Thyroid gland (tissue), 4 donors: ENCODE data around the gene KIRREL3. TPM values are rescaled to one million over a fixed set of nuclear protein-coding genes. Genes with fewer than 3 reads are reported as not detected.

Source experiments
- DNase-seq, 2 donors: peaks; one replicate each; pipeline ENCODE4 v3.0.0-alpha.2; 2019
- H3K27ac ChIP-seq, 3 donors: fragments of 200-600 bp; sonication (generic); 1 replicate in 2 of 3; 2 replicates in 1 of 3; pipeline ENCODE4 v1.5.1; 2016 to 2019; ENCODE audit warnings: mild to moderate bottlenecking in 1 of 3, moderate library complexity in 1 of 3
- H3K27me3 ChIP-seq: fragments of 200-600 bp; sonication (generic); one replicate; pipeline ENCODE4 v1.5.1; 2019
- H3K36me3 ChIP-seq, 2 donors: fragments of 200-600 bp; sonication (generic); one replicate each; pipeline ENCODE4 v1.5.1; 2016 to 2019
- H3K4me1 ChIP-seq, 2 donors: fragments of 200-600 bp; sonication (generic); one replicate each; pipeline ENCODE4 v1.5.1; 2017 to 2019
- H3K4me3 ChIP-seq, 3 donors: fragments of 200-600 bp; sonication (generic); replicated peaks in 1 of 3; 1 replicate in 2 of 3; 2 replicates in 1 of 3; pipeline ENCODE4 v1.5.1; 2016; ENCODE audit warnings: mild to moderate bottlenecking in 1 of 3
- H3K9me3 ChIP-seq: fragments of 200-600 bp; sonication (generic); one replicate; pipeline ENCODE4 v1.5.1; 2017
- POLR2A ChIP-seq, 2 donors: fragments of 450-650 bp; IDR thresholded peaks; one replicate each; pipeline ENCODE4 v1.6.1; 2017; ENCODE audit warnings: antibody characterized with exemption in 2 of 2, mild to moderate bottlenecking in 2 of 2, moderate library complexity in 1 of 2
- WGBS, 2 donors: methylation state at CpG; one replicate each; pipeline ENCODE4 v1.1.5; 2017; 5-methylcytosine and 5-hydroxymethylcytosine counted together
- intact Hi-C: fragments of 100-400 bp; cut with DNase I; formaldehyde crosslinking; loops from one replicate; pipeline ENCODE4 v1.15.1; 2023
- total RNA-seq, 4 donors: library from RNA; depleted of rRNA; stranded (reverse); fragments of >200 nt; gene quantifications; one replicate each; pipeline ENCODE4 v1.2.3, GENCODE V29; 2016
- TF ChIP-seq, protein P1 (sequence below), 6 experiments: fragments of 200-600 bp in 3 of 6; fragments of 450-650 bp in 3 of 6; sonication (generic) in 3 of 6; IDR thresholded peaks; one replicate each; pipeline ENCODE4 v1.5.1; 2016 to 2019; ENCODE audit warnings: antibody characterized with exemption in 6 of 6, mild to moderate bottlenecking in 2 of 6, inconsistent platforms in 1 of 6, moderate library complexity in 1 of 6

The KIRREL3 gene
- total RNA-seq, 4 donors from 2014 or later: 0.78 TPM; not detected in 3

- WGBS, 2 donors: 39 to 65% methylated on average over 2 of the region's 2 CpGs
- H3K27ac ChIP-seq: no peak overlapping the region
- intact Hi-C loops: no loop called here
- H3K9me3 ChIP-seq: no peaks in the 10 kb centered on the region
- H3K4me1 ChIP-seq: no peaks in the 10 kb centered on the region
- H3K36me3 ChIP-seq: no peaks in the 10 kb centered on the region
- no peak overlapping the region for H3K4me3 ChIP-seq
- no peaks in the 10 kb centered on the region for H3K27me3 ChIP-seq
- no peak for TF ChIP-seq POLR2A (IDR thresholded peaks at IDR 0.05)
- TF ChIP-seq, protein P1, sequence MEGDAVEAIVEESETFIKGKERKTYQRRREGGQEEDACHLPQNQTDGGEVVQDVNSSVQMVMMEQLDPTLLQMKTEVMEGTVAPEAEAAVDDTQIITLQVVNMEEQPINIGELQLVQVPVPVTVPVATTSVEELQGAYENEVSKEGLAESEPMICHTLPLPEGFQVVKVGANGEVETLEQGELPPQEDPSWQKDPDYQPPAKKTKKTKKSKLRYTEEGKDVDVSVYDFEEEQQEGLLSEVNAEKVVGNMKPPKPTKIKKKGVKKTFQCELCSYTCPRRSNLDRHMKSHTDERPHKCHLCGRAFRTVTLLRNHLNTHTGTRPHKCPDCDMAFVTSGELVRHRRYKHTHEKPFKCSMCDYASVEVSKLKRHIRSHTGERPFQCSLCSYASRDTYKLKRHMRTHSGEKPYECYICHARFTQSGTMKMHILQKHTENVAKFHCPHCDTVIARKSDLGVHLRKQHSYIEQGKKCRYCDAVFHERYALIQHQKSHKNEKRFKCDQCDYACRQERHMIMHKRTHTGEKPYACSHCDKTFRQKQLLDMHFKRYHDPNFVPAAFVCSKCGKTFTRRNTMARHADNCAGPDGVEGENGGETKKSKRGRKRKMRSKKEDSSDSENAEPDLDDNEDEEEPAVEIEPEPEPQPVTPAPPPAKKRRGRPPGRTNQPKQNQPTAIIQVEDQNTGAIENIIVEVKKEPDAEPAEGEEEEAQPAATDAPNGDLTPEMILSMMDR (IDR thresholded peaks at IDR 0.05): no peak
- no peak for DNase-seq
Measured at GRCh38 chr11:126704096-126704495, 296.5 kb downstream of the KIRREL3 start.

DNA sequence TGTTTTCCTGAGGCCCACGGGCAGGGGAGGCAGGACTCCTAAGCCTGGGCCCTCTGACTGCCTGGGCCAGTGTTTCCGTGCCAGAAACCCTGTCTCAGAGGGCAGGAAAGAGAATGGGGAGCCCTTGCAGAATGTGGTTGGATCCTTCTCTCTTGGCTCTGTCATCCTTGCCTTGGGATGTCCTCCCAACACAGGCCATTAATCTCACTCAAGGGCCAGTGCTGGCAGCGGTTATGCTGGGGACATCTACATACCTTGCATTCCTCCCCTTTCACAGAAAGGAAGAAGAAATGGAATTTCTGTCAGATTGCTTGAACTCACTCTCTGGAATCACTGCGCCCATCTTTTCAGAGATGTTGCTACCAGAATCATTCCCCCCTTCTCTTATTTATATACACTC is 296.9 kb downstream of the KIRREL3 start:
- no peaks in the 10 kb centered on the region for H3K36me3 ChIP-seq
- no peak overlapping the region for H3K27ac ChIP-seq
- no peak for TF ChIP-seq POLR2A (IDR thresholded peaks at IDR 0.05)
- TF ChIP-seq, protein P1 (IDR thresholded peaks at IDR 0.05): no peak
- no peaks in the 10 kb centered on the region for H3K4me1 ChIP-seq
- no peak for DNase-seq
- intact Hi-C loops: no loop called here
- WGBS, 2 donors: 63 to 78% methylated on average over 4 of the region's 4 CpGs
- H3K4me3 ChIP-seq: no peak overlapping the region
- no peaks in the 10 kb centered on the region for H3K27me3 ChIP-seq
- no peaks in the 10 kb centered on the region for H3K9me3 ChIP-seq

DNA sequence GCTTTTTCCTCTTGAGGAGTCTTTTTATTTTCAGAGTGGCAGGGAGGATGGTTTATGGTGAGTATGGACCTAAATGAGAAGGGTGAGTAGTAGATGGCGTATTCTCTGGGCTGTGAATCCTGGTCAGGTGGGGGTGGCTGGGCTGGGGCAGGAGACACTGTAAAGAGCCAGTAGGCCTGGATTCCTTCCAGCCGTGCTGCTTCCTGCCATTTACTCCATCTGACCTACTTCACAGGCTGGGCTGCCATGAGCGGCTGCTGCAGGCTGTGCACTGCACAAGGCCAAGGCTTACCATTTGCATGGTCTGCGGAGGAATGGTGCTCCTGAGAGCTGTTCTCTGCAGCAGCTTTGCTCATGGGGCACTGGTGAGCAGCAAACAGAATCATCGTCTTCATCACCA is 297.6 kb downstream of the KIRREL3 start:
- H3K4me1 ChIP-seq: no peaks in the 10 kb centered on the region
- no peak for TF ChIP-seq POLR2A (IDR thresholded peaks at IDR 0.05)
- TF ChIP-seq, protein P1 (IDR thresholded peaks at IDR 0.05): no peak
- DNase-seq: no peak
- no peaks in the 10 kb centered on the region for H3K9me3 ChIP-seq
- H3K4me3 ChIP-seq: no peak overlapping the region
- H3K36me3 ChIP-seq: no peaks in the 10 kb centered on the region
- intact Hi-C loops: no loop called here
- no peaks in the 10 kb centered on the region for H3K27me3 ChIP-seq
- WGBS, 2 donors: 72 to 79% methylated on average over 5 of the region's 5 CpGs
- no peak overlapping the region for H3K27ac ChIP-seq

DNA sequence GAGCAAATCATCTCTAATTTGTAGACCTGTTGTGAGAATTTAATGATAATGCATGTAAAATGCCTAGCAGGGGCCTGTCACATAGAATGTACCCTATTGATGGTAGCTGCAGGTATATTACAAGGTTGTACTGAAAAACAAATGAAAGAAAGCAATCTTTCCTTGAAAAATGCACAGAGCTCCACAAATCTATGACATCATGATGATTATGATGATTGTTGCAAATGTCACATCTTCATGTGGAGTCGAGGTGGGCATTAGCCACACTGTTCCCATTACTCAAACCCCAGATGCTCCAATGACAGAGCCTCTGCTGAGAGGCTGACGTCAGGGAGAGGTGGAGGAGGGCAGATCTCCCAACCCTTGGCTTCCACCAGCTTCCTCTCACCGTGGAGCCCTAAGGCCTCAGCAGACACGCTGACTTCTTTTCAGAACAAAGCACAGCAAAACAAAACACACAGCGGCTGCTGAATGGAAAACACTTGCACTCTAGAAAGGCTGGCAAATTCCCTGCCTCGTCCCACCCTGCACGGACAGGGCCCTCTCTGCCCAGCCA is 298.3 kb downstream of the KIRREL3 start:
- Histone ChIP-seq H3K27ac (no peak overlapping the region), H3K36me3 (no peaks in the 10 kb centered on the region), H3K9me3 (no peaks in the 10 kb centered on the region), H3K4me3 (no peak overlapping the region), H3K27me3 (no peaks in the 10 kb centered on the region), H3K4me1 (no peaks in the 10 kb centered on the region)
- WGBS, 2 donors: 66 to 68% methylated on average over 7 of the region's 7 CpGs
- intact Hi-C loops: no loop called here
- TF ChIP-seq, protein P1 (IDR thresholded peaks at IDR 0.05): no peak
- no peak for TF ChIP-seq POLR2A (IDR thresholded peaks at IDR 0.05)
- DNase-seq: no peak

DNA sequence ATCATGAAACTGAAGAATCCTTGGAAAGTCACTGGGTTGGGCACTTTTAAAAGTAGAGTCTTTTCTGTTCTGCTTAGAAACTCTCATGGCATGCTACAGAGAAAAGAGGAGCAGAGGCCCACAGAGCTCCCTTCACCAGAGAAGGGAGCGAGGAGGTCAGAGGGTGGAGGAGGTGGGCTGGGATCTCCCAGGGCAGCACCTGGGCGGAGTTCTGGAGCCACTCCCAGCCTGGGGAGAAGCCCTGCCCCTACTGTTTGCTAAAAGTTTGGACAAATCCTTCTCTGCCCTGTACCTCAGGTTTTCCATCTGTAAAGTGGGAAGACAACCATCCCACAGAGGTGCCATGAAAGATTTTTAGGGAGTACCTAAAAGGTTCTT is 299.1 kb downstream of the KIRREL3 start:
- no peaks in the 10 kb centered on the region for H3K4me1 ChIP-seq
- intact Hi-C loops: no loop called here
- H3K27me3 ChIP-seq: no peaks in the 10 kb centered on the region
- no peak overlapping the region for H3K27ac ChIP-seq
- H3K36me3 ChIP-seq: no peaks in the 10 kb centered on the region
- H3K9me3 ChIP-seq: no peaks in the 10 kb centered on the region
- 83 to 92% methylated on average over 2 of the region's 2 CpGs for WGBS, 2 donors
- no peak overlapping the region for H3K4me3 ChIP-seq
- no peak for TF ChIP-seq POLR2A (IDR thresholded peaks at IDR 0.05)
- TF ChIP-seq, protein P1 (IDR thresholded peaks at IDR 0.05): no peak
- no peak for DNase-seq
